Measurements from ENCODE around the gene SEC24A.

DNA sequence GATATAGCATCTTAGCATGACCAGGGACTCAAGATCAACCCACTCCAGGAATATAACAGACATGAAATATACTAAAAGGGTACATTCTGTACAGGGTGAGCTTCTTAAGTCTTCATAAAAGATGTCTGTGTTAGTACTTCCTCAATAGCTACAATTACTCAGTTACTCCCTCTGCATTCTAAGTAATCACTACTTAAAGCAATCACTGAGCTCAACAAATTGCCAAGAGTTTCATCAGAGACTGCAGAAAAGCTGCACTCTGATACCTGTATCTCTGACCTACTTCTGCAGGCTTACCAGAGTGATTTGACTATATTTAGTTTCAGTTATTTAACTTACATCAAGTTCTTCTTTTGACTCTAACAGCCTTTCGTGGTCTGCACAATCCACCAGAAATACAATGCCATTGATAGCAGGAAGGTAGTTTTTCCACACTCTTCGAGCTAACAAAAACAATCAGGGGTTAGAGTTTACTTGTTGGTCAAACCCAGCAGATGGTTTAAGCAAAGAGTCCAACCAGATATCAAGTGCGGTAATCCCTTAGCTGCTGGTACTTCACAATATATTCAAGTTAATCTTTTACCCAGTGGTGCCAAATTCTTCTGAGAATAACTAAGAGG is 39.2 kb upstream of the SEC24A start:
- TF ChIP-seq EZH2phosphoT487 (IDR thresholded peaks at IDR 0.05; ENCODE audit: low read depth, severe bottlenecking, unreplicated experiment) (no peak), CTCF (IDR thresholded peaks at IDR 0.05; ENCODE audit: poor library complexity) (no peak), EZH2 (IDR thresholded peaks at IDR 0.05; ENCODE audit: borderline replicate concordance) (no peak)
